IMR-90 (cell line): ENCODE data around the gene TNNI3K. TPM values are rescaled to one million over a fixed set of nuclear protein-coding genes. Genes with fewer than 3 reads are reported as not detected.
A peak's percentile ranks its signal among the peaks of the same experiment; 100 is the strongest.

Source experiments
- ATAC-seq: fragments of 200-7000 bp; cut with Tn5 transposase; 2 replicates; pipeline ENCODE4 v1.9.1; 2020; ENCODE audit warnings: low read depth, mild to moderate bottlenecking, moderate library complexity
- BruUV-seq: library from RNA; stranded (reverse); fragments of 400-500 nt; replicated peaks from 2 replicates; lab custom pipeline; 2021; lab: Mats Ljungman, UMichigan
- CTCF ChIA-PET: fragments of 300-600 bp; formaldehyde crosslinking; extraction: SDS; loops from one replicate; lab custom pipeline; 2021; ENCODE audit warnings: antibody characterized with exemption; lab: Yijun Ruan, JAX
- POLR2A ChIA-PET: fragments of 300-600 bp; sonication (Branson Sonifier 250); formaldehyde crosslinking; loops from one replicate; lab custom pipeline; 2022; ENCODE audit warnings: antibody characterized with exemption; ENCODE audit not compliant: unreplicated experiment; lab: Charles Lee
- DNase-seq: peaks from one replicate; pipeline ENCODE4 v3.0.0; 2013
- H2AFZ ChIP-seq: replicated peaks from 2 replicates; pipeline ENCODE3; 2013; ENCODE audit warnings: low read length, mild to moderate bottlenecking; ENCODE audit not compliant: poor library complexity
- H2AK5ac ChIP-seq: 2 replicates; pipeline ENCODE4 v1.6.1; 2013; ENCODE audit warnings: low read depth, low read length, inconsistent platforms
- H2AK9ac ChIP-seq: replicated peaks from 2 replicates; pipeline ENCODE3; 2013; ENCODE audit warnings: mild to moderate bottlenecking, low read depth, low read length, moderate library complexity; ENCODE audit not compliant: poor library complexity
- H2BK120ac ChIP-seq: 2 replicates; pipeline ENCODE4 v1.6.1; 2013; ENCODE audit warnings: low read depth, low read length, inconsistent platforms
- H2BK15ac ChIP-seq: 3 replicates; pipeline ENCODE4 v1.6.1; 2013; ENCODE audit warnings: low read depth, low read length, inconsistent platforms
- H2BK20ac ChIP-seq: 2 replicates; pipeline ENCODE4 v1.6.1; 2013; ENCODE audit warnings: low read depth, mild to moderate bottlenecking, inconsistent platforms, low read length, moderate library complexity
- H2BK5ac ChIP-seq: 2 replicates; pipeline ENCODE4 v1.6.1; 2013; ENCODE audit warnings: mild to moderate bottlenecking, low read depth, low read length, inconsistent platforms; ENCODE audit not compliant: poor library complexity, severe bottlenecking
- H3K14ac ChIP-seq: replicated peaks from 2 replicates; pipeline ENCODE4 v1.6.1; 2013; ENCODE audit warnings: low read depth, low read length, inconsistent platforms
- H3K18ac ChIP-seq: 2 replicates; pipeline ENCODE4 v1.6.1; 2013; ENCODE audit warnings: low read depth, low read length, control low read depth
- H3K23ac ChIP-seq: 2 replicates; pipeline ENCODE4 v1.6.1; 2013; ENCODE audit warnings: low read depth, low read length, inconsistent platforms
- H3K27ac ChIP-seq: 2 replicates; pipeline ENCODE4 v1.5.1; 2013; ENCODE audit warnings: mild to moderate bottlenecking, control low read depth, low read length; ENCODE audit not compliant: insufficient read depth
- H3K27me3 ChIP-seq: 2 replicates; pipeline ENCODE4 v1.6.1; 2013; ENCODE audit warnings: low read length; ENCODE audit not compliant: control insufficient read depth, insufficient read depth
- H3K36me3 ChIP-seq: 2 replicates; pipeline ENCODE4 v1.6.1; 2013; ENCODE audit warnings: low read length, mixed read lengths; ENCODE audit not compliant: control insufficient read depth, insufficient read depth
- H3K4ac ChIP-seq: 2 replicates; pipeline ENCODE4 v1.6.1; 2013; ENCODE audit warnings: low read depth, low read length, inconsistent platforms
- H3K4me1 ChIP-seq: 2 replicates; pipeline ENCODE4 v1.6.1; 2013; ENCODE audit warnings: low read length, mixed read lengths; ENCODE audit not compliant: control insufficient read depth, insufficient read depth
- H3K4me2 ChIP-seq: 2 replicates; pipeline ENCODE4 v1.6.1; 2013; ENCODE audit warnings: low read depth, mild to moderate bottlenecking, control low read depth, low read length, moderate library complexity
- H3K4me3 ChIP-seq: 2 replicates; pipeline ENCODE4 v1.5.1; 2013; ENCODE audit warnings: low read depth, mild to moderate bottlenecking, control low read depth, low read length, moderate library complexity; ENCODE audit not compliant: insufficient read depth
- H3K56ac ChIP-seq: 2 replicates; pipeline ENCODE4 v1.6.1; 2013; ENCODE audit warnings: low read length, inconsistent platforms; ENCODE audit not compliant: insufficient read depth; ENCODE audit errors: extremely low read depth
- H3K79me1 ChIP-seq, 2 experiments: 2 replicates each; pipeline ENCODE4 v1.6.1; 2013; ENCODE audit warnings: low read length in 2 of 2, inconsistent platforms in 1 of 2, low read depth in 1 of 2
- H3K9ac ChIP-seq: 2 replicates; pipeline ENCODE4 v1.6.1; 2013; ENCODE audit warnings: low read depth, low read length, control low read depth
- H3K9me1 ChIP-seq: 2 replicates; pipeline ENCODE4 v1.6.1; 2013; ENCODE audit warnings: low read length, inconsistent platforms; ENCODE audit not compliant: insufficient read depth
- H3K9me3 ChIP-seq: 2 replicates; pipeline ENCODE4 v1.6.1; 2013; ENCODE audit warnings: low read length; ENCODE audit not compliant: control insufficient read depth, insufficient read depth
- H4K20me1 ChIP-seq: 2 replicates; pipeline ENCODE4 v1.6.1; 2013; ENCODE audit warnings: low read length, inconsistent platforms; ENCODE audit not compliant: insufficient read depth
- H4K5ac ChIP-seq: 2 replicates; pipeline ENCODE4 v1.6.1; 2013; ENCODE audit warnings: mild to moderate bottlenecking, low read depth, low read length, control low read depth
- H4K8ac ChIP-seq, 2 experiments: 2 replicates each; pipeline ENCODE4 v1.6.1; 2013; ENCODE audit warnings: low read depth in 2 of 2, low read length in 2 of 2, control low read depth in 1 of 2, inconsistent platforms in 1 of 2
- H4K91ac ChIP-seq: 2 replicates; pipeline ENCODE4 v1.6.1; 2013; ENCODE audit warnings: low read depth, low read length, inconsistent platforms; ENCODE audit not compliant: insufficient read depth
- WGBS, 2 experiments: methylation state at CpG; one replicate each; pipeline versions ENCODE4 v1.1.5 to v1.1.7; 2013; ENCODE audit warnings: missing lambda C conversion rate in 2 of 2; ENCODE audit not compliant: insufficient read length in 1 of 2; ENCODE audit errors: extremely low coverage in 2 of 2; 5-methylcytosine and 5-hydroxymethylcytosine counted together
- dilution Hi-C: fragments of 300-500 bp; cut with HindIII; formaldehyde crosslinking; loops from one replicate; pipeline ENCODE4 v1.14.3; 2018; ENCODE audit warnings: low sequenced_read_pairs; ENCODE audit not compliant: unreplicated experiment
- in situ Hi-C: fragments of 300-500 bp; cut with MboI; formaldehyde crosslinking; loops from 3 replicates; pipeline ENCODE4 v1.14.3; 2019; ENCODE audit warnings: low sequenced_read_pairs, inconsistent platforms, mixed read lengths
- intact Hi-C: fragments of 100-400 bp; cut with micrococcal nuclease; formaldehyde crosslinking; loops from 2 replicates; pipeline ENCODE4 v1.10.0; 2022
- polyA plus RNA-seq, 3 experiments: library from polyadenylated mRNA; depleted of rRNA; stranded (reverse); fragments of >200 nt; gene quantifications; 2 replicates each; pipeline ENCODE4 v1.2.3, GENCODE V29; 2012; ENCODE audit warnings: low replicate concordance in 1 of 3
- total RNA-seq: library from RNA; depleted of rRNA; stranded (reverse); fragments of >200 nt; gene quantifications from 2 replicates; pipeline ENCODE4 v1.2.3, GENCODE V29; 2012
- TF ChIP-seq, protein P1 (sequence below): fragments of 150-350 bp; IDR thresholded peaks from 2 replicates; pipeline ENCODE4 v1.6.1; 2016; ENCODE audit warnings: low read depth, mild to moderate bottlenecking, low read length, moderate library complexity, borderline replicate concordance

Gene TNNI3K
- total and polyA plus RNA-seq, 2 of the 4 experiments (the other 2 are of a cell fraction), result 0.90 to 1.3 TPM

DNA sequence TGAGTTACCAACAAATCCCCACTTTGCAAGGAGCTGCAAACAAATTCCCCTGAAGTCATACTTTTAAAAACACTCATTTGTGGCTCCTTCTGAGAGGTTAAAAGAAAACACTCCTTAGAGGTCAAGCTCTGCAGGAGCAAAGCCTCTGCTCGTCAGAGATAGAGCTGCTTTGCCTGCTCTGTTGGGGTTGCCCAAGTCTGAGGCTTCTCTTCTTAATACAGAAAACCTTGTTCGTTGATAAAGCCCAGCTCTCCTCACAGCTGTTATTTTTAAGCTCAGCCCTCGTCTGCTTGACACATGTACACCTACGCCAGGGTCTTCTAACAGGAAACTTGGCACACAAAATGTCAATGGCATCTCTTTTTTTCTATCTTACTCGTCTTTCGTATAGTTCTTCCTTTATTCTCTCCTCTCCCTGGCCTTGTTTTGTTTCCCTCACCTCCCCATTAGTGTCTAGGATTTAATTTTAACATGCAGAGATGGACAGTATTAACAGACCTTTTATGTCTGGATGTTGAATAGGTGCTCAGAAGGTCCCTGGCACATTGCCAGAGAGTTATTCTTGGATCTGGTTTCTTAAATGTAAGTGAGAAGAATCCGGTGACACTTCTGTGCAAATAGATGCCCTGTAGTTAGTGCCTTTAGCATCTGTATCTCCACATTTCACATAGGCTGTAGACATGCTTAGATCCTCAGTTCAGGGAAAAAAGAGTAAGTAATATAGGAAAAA is 191.2 kb downstream of the TNNI3K start:
- Histone ChIP-seq H2AK9ac (no peak overlapping the region), H2AFZ (peak overlapping the region; percentile 54), H3K4me2 (peak overlapping the region; percentile 87), H3K27ac (peak overlapping the region; percentile 91), H3K9me3 (no peaks in the 10 kb centered on the region), H2AK5ac (peak overlapping the region; percentile 68; the same call in 1 of the 2 replicates), H3K23ac (peak overlapping the region; percentile 89), H4K8ac (peak overlapping the region; percentile 65 to 85), H2BK20ac (peak overlapping the region; percentile 92), H4K20me1 (no peaks in the 10 kb centered on the region), H3K18ac (peak overlapping the region; percentile 97), H3K4me3 (peak overlapping the region; percentile 29; the same call in 1 of the 2 replicates), H3K36me3 (no peaks in the 10 kb centered on the region), H2BK120ac (peak overlapping the region; percentile 95), H4K91ac (peak overlapping the region; percentile 94), H3K4me1 (peaks cover 14% of the 10 kb centered on the region; the same call in 1 of the 2 replicates), H3K4ac (peak overlapping the region; percentile 74), H3K27me3 (no peaks in the 10 kb centered on the region), H4K5ac (peak overlapping the region; percentile 89; the same call in 1 of the 2 replicates), H3K14ac (peak overlapping the region; percentile 91), H3K56ac (peak overlapping the region; percentile 93), H3K9me1 (no peaks in the 10 kb centered on the region), H3K9ac (peak overlapping the region; percentile 65), H3K79me1 (no peaks in the 10 kb centered on the region), H2BK5ac (peak overlapping the region; percentile 99), H2BK15ac (peak overlapping the region; percentile 43; the same call in 2 of the 3 replicates)
- ChIA-PET POLR2A (no interaction called here), CTCF (interaction anchor here (0.6 kb wide), 2 partner anchors 66 to 301 kb away, joined by 3 read pairs; no protein-coding TSS in a partner anchor)
- intact Hi-C loops (loop anchor here (5.0 kb wide), 1 partner anchor 219 kb away; no protein-coding TSS in a partner anchor), dilution Hi-C loops (no loop called here), in situ Hi-C loops (no loop called here)
- no TSS peak for BruUV-seq
- DNase-seq (peak; percentile 17), ATAC-seq (peak; percentile 54)
- WGBS, 2 experiments, result 13% methylated on average over 1 of the region's 7 CpGs; no CpG with 5 or more reads in 1 of the 2 experiments
- TF ChIP-seq, protein P1, sequence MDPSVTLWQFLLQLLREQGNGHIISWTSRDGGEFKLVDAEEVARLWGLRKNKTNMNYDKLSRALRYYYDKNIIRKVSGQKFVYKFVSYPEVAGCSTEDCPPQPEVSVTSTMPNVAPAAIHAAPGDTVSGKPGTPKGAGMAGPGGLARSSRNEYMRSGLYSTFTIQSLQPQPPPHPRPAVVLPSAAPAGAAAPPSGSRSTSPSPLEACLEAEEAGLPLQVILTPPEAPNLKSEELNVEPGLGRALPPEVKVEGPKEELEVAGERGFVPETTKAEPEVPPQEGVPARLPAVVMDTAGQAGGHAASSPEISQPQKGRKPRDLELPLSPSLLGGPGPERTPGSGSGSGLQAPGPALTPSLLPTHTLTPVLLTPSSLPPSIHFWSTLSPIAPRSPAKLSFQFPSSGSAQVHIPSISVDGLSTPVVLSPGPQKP, result no peak
